Spinal cord (tissue), 10 donors: Measurements from ENCODE around the gene CRNN. TPM values are rescaled to one million over a fixed set of nuclear protein-coding genes. Genes with fewer than 3 reads are reported as not detected.

Experiments used
- DNase-seq, 6 donors: peaks; one replicate each; pipeline versions ENCODE4 v3.0.0 to v3.0.0-alpha.2; 2013 to 2015; ENCODE audit warnings: low spot score in 6 of 6, low read depth in 4 of 6
- H3K27ac ChIP-seq: one replicate; pipeline ENCODE4 v1.5.1; 2013; ENCODE audit warnings: low read depth, low read length, control low read depth
- H3K27me3 ChIP-seq: one replicate; pipeline ENCODE4 v1.6.1; 2013; ENCODE audit warnings: low read length; ENCODE audit not compliant: control insufficient read depth, insufficient read depth
- H3K36me3 ChIP-seq: one replicate; pipeline ENCODE4 v1.6.1; 2013; ENCODE audit warnings: low read length; ENCODE audit not compliant: control insufficient read depth, insufficient read depth
- H3K4me1 ChIP-seq: one replicate; pipeline ENCODE4 v1.6.1; 2013; ENCODE audit warnings: low read length; ENCODE audit not compliant: control insufficient read depth, insufficient read depth
- H3K4me3 ChIP-seq: one replicate; pipeline ENCODE4 v1.5.1; 2013; ENCODE audit warnings: low read depth, low read length, control low read depth
- H3K9me3 ChIP-seq: one replicate; pipeline ENCODE4 v1.6.1; 2013; ENCODE audit warnings: low read length; ENCODE audit not compliant: control insufficient read depth, insufficient read depth
- WGBS: methylation state at CpG from one replicate; pipeline ENCODE4 v1.1.5; 2013; ENCODE audit warnings: missing lambda C conversion rate; ENCODE audit not compliant: insufficient coverage; 5-methylcytosine and 5-hydroxymethylcytosine counted together
- polyA plus RNA-seq, 2 donors: library from polyadenylated mRNA; unstranded; fragments of 120-200 nt; gene quantifications; one replicate each; pipeline ENCODE4 v1.2.1, GENCODE V29; 2013; ENCODE audit not compliant: insufficient read length in 2 of 2
- total RNA-seq, 2 donors: library from RNA; depleted of rRNA in 1 of 2; stranded (reverse); fragments of 120-200 nt in 1 of 2; fragments of >200 nt in 1 of 2; gene quantifications; one replicate each; pipeline versions ENCODE4 v1.2.3 to v1.2.4, GENCODE V29; 2013 to 2014
- donor health status: healthy.

Gene CRNN
- total and polyA plus RNA-seq, 4 donors: not detected

- no peak for DNase-seq
- WGBS: no CpG with 5 or more reads among the region's 2 CpGs
Observed at GRCh38 chr1:152436593-152437496, 22.8 kb upstream of the CRNN start.

GRCh38 chr1:152427458-152427857 is 13.4 kb upstream of the CRNN start:
- Histone ChIP-seq H3K27me3 (no peaks in the 10 kb centered on the region), H3K9me3 (no peaks in the 10 kb centered on the region), H3K36me3 (no peaks in the 10 kb centered on the region), H3K27ac (no peak overlapping the region), H3K4me3 (no peak overlapping the region), H3K4me1 (no peaks in the 10 kb centered on the region)
- DNase-seq: no peak
- WGBS: no CpG with 5 or more reads among the region's 3 CpGs

More at GRCh38 chr1:152436593-152437496, 22.8 kb upstream of the CRNN start:
- no peaks in the 10 kb centered on the region for H3K27me3 ChIP-seq
- no peak overlapping the region for H3K27ac ChIP-seq
- no peak overlapping the region for H3K4me3 ChIP-seq
- no peaks in the 10 kb centered on the region for H3K36me3 ChIP-seq
- no peaks in the 10 kb centered on the region for H3K9me3 ChIP-seq
- H3K4me1 ChIP-seq: peaks cover 5% of the 10 kb centered on the region

GRCh38 chr1:152426731-152427130 is 12.7 kb upstream of the CRNN start:
- no peak for DNase-seq
- Histone ChIP-seq H3K27ac (no peak overlapping the region), H3K9me3 (no peaks in the 10 kb centered on the region), H3K4me1 (no peaks in the 10 kb centered on the region), H3K36me3 (no peaks in the 10 kb centered on the region), H3K4me3 (no peak overlapping the region), H3K27me3 (no peaks in the 10 kb centered on the region)

- Histone ChIP-seq H3K27me3 (no peaks in the 10 kb centered on the region), H3K4me1 (no peaks in the 10 kb centered on the region), H3K9me3 (no peaks in the 10 kb centered on the region), H3K4me3 (no peak overlapping the region), H3K36me3 (no peaks in the 10 kb centered on the region), H3K27ac (no peak overlapping the region)
- no peak for DNase-seq
- WGBS: no CpG with 5 or more reads among the region's 1 CpG
Observed at GRCh38 chr1:152419917-152420316, 5.9 kb upstream of the CRNN start.

- Histone ChIP-seq H3K4me3 (no peak overlapping the region), H3K27ac (no peak overlapping the region), H3K36me3 (no peaks in the 10 kb centered on the region), H3K4me1 (peaks cover 8% of the 10 kb centered on the region), H3K27me3 (no peaks in the 10 kb centered on the region), H3K9me3 (no peaks in the 10 kb centered on the region)
- 80% methylated on average over 1 of the region's 3 CpGs for WGBS
- no peak for DNase-seq
Observed at GRCh38 chr1:152415454-152416227, 1.6 kb upstream of the CRNN start.

- 100% methylated on average over 2 of the region's 2 CpGs for WGBS
- H3K4me1 ChIP-seq: peaks cover 15% of the 10 kb centered on the region
- H3K27me3 ChIP-seq: no peaks in the 10 kb centered on the region
- H3K4me3 ChIP-seq: no peak overlapping the region
- DNase-seq: no peak
- H3K9me3 ChIP-seq: no peaks in the 10 kb centered on the region
- no peaks in the 10 kb centered on the region for H3K36me3 ChIP-seq
- H3K27ac ChIP-seq: no peak overlapping the region
Observed at GRCh38 chr1:152412756-152413155, 1.3 kb downstream of the CRNN start.

GRCh38 chr1:152411134-152411533 is 2.9 kb downstream of the CRNN start:
- Histone ChIP-seq H3K4me3 (no peak overlapping the region), H3K9me3 (no peaks in the 10 kb centered on the region), H3K4me1 (peaks cover 15% of the 10 kb centered on the region), H3K27ac (no peak overlapping the region), H3K27me3 (no peaks in the 10 kb centered on the region), H3K36me3 (no peaks in the 10 kb centered on the region)
- DNase-seq: peak in 5 of 6 donors; percentile 4 to 64 (median 15)
- 37% methylated on average over 2 of the region's 2 CpGs for WGBS

GRCh38 chr1:152410599-152410998 is 3.5 kb downstream of the CRNN start:
- WGBS: 72% methylated on average over 5 of the region's 7 CpGs

GRCh38 chr1:152410028-152410427 is 4.0 kb downstream of the CRNN start:
- no peaks in the 10 kb centered on the region for H3K27me3 ChIP-seq
- H3K27ac ChIP-seq: no peak overlapping the region
- no peak for DNase-seq
- 81% methylated on average over 3 of the region's 3 CpGs for WGBS
- H3K4me1 ChIP-seq: peaks cover 15% of the 10 kb centered on the region
- H3K36me3 ChIP-seq: no peaks in the 10 kb centered on the region
- H3K9me3 ChIP-seq: no peaks in the 10 kb centered on the region
- no peak overlapping the region for H3K4me3 ChIP-seq

More at GRCh38 chr1:152410599-152410998, 3.5 kb downstream of the CRNN start:
- Histone ChIP-seq H3K36me3 (no peaks in the 10 kb centered on the region), H3K9me3 (no peaks in the 10 kb centered on the region), H3K4me1 (peaks cover 15% of the 10 kb centered on the region), H3K27ac (no peak overlapping the region), H3K4me3 (no peak overlapping the region), H3K27me3 (no peaks in the 10 kb centered on the region)
- peak in 1 of 6 donors; percentile 10 for DNase-seq
